ENCODE data around the gene MRPL21.

Gene MRPL21

GRCh38 chr11:68935066-68935465, 31.4 kb upstream of the MRPL21 start:
- no peak for DNase-seq (ENCODE audit: low read depth)

- DNase-seq (ENCODE audit: low read depth) = no peak
These were observed 31.0 kb upstream of the MRPL21 start for GRCh38 chr11:68934666-68935065.

GRCh38 chr11:68934321-68934645, 30.7 kb upstream of the MRPL21 start:
- no peak for DNase-seq (ENCODE audit: low read depth)

GRCh38 chr11:68933605-68934320, 30.1 kb upstream of the MRPL21 start:
- no peak for DNase-seq (ENCODE audit: low read depth)

- DNase-seq (ENCODE audit: low read depth) = no peak
These were observed 29.4 kb upstream of the MRPL21 start for GRCh38 chr11:68932933-68933577.

GRCh38 chr11:68932358-68932757, 28.7 kb upstream of the MRPL21 start:
- no peak for DNase-seq (ENCODE audit: low read depth)

GRCh38 chr11:68931911-68932310, 28.3 kb upstream of the MRPL21 start:
- no peak for DNase-seq (ENCODE audit: low read depth)

GRCh38 chr11:68930991-68931855, 27.6 kb upstream of the MRPL21 start:
- no peak for DNase-seq (ENCODE audit: low read depth)

- DNase-seq (ENCODE audit: low read depth) = no peak
These were observed 26.3 kb upstream of the MRPL21 start for GRCh38 chr11:68929706-68930570.

- no peak for DNase-seq (ENCODE audit: low read depth)
These were observed 25.5 kb upstream of the MRPL21 start for GRCh38 chr11:68929135-68929534.

- DNase-seq (ENCODE audit: low read depth) = no peak
These were observed 24.7 kb upstream of the MRPL21 start for GRCh38 chr11:68928136-68928880.

- no peak for DNase-seq (ENCODE audit: low read depth)
These were observed 23.9 kb upstream of the MRPL21 start for GRCh38 chr11:68927280-68928135.

GRCh38 chr11:68925611-68926010, 22.0 kb upstream of the MRPL21 start:
- DNase-seq (ENCODE audit: low read depth) = no peak

- DNase-seq (ENCODE audit: low read depth) = no peak
These were observed 20.7 kb upstream of the MRPL21 start for GRCh38 chr11:68924073-68924925.

GRCh38 chr11:68923614-68924013, 20.0 kb upstream of the MRPL21 start:
- peak; percentile 9 for DNase-seq (ENCODE audit: low read depth)

- no peak for DNase-seq (ENCODE audit: low read depth)
These were observed 12.8 kb upstream of the MRPL21 start for GRCh38 chr11:68916439-68916838.

- DNase-seq (ENCODE audit: low read depth) = no peak
These were observed 11.1 kb upstream of the MRPL21 start for GRCh38 chr11:68914761-68915160.

- DNase-seq (ENCODE audit: low read depth) = no peak
These were observed 9.6 kb upstream of the MRPL21 start for GRCh38 chr11:68913188-68913587.

- no peak for DNase-seq (ENCODE audit: low read depth)
These were observed 8.6 kb upstream of the MRPL21 start for GRCh38 chr11:68912254-68912653.

All from GM04503 (cell line).